Measurements from ENCODE around the gene RTN3. TPM values are rescaled to one million over a fixed set of nuclear protein-coding genes. Genes with fewer than 3 reads are reported as not detected.

RTN3 gene
- total RNA-seq, 8 experiments from 2014 or later: 71.9 to 296 (median 224) TPM

- H3K4me1 ChIP-seq (replicated peaks in 1 of 2): peaks cover 45 to 55% of the 10 kb centered on the region in 2 donors
- ATAC-seq (replicated peaks in 6 of 8): peak; percentile 29 to 60 (median 50)
- H3K4me3 ChIP-seq: peak overlapping the region; percentile 30 to 52 (median 38)
- in situ Hi-C loops (cut with MboI; ENCODE audit: low pct_unique_long_range_greater_than_20kb in 2 of 9, low sequenced_read_pairs in 9 of 9, unreplicated experiment in 9 of 9): no loop called here
- peak overlapping the region; percentile 87 to 94 for H3K27ac ChIP-seq
- WGBS, 10 experiments: 0 to 41% (median 10%) methylated on average over 1 to 10 of the region's 34 CpGs; no CpG with 5 or more reads in 5 of the 10 experiments
Measured at GRCh38 chr11:63761931-63762653, 80.8 kb downstream of the RTN3 start.

GRCh38 chr11:63762654-63763495 is 81.6 kb downstream of the RTN3 start:
- WGBS, 10 experiments: 0 to 100% (median 0%) methylated on average over 2 to 5 of the region's 96 CpGs; no CpG with 5 or more reads in 7 of the 10 experiments
- H3K4me1 ChIP-seq (replicated peaks in 1 of 2): peaks cover 47 to 57% of the 10 kb centered on the region in 2 donors
- H3K27ac ChIP-seq: peak overlapping the region; percentile 87 to 94
- in situ Hi-C loops (cut with MboI; ENCODE audit: low pct_unique_long_range_greater_than_20kb in 2 of 9, low sequenced_read_pairs in 9 of 9, unreplicated experiment in 9 of 9): no loop called here
- peak in 7 of 8 experiments; percentile 54 to 68 (median 62) for ATAC-seq (replicated peaks in 6 of 8)
- H3K4me3 ChIP-seq: peak overlapping the region; percentile 30 to 52 (median 38)

- H3K27ac ChIP-seq: peak overlapping the region; percentile 87 to 94
Measured at GRCh38 chr11:63763496-63764339, 82.4 kb downstream of the RTN3 start.

GRCh38 chr11:63764340-63764678 is 83.0 kb downstream of the RTN3 start:
- in situ Hi-C loops (cut with MboI; ENCODE audit: low pct_unique_long_range_greater_than_20kb in 2 of 9, low sequenced_read_pairs in 9 of 9, unreplicated experiment in 9 of 9): no loop called here

More at GRCh38 chr11:63763496-63764339, 82.4 kb downstream of the RTN3 start:
- H3K4me1 ChIP-seq (replicated peaks in 1 of 2): peaks cover 47 to 57% of the 10 kb centered on the region in 2 donors
- WGBS, 10 experiments: 20% methylated on average over 1 of the region's 82 CpGs; no CpG with 5 or more reads in 9 of the 10 experiments
- ATAC-seq (replicated peaks in 6 of 8): peak in 5 of 8 experiments; percentile 1 to 20 (median 2)
- peak overlapping the region; percentile 30 to 52 (median 38) for H3K4me3 ChIP-seq
- in situ Hi-C loops (cut with MboI; ENCODE audit: low pct_unique_long_range_greater_than_20kb in 2 of 9, low sequenced_read_pairs in 9 of 9, unreplicated experiment in 9 of 9): no loop called here

GRCh38 chr11:63764679-63765647 is 83.7 kb downstream of the RTN3 start:
- Histone ChIP-seq H3K4me3 (peak overlapping the region in 2 of 5 donors; percentile 50 to 52), H3K27ac (peak overlapping the region; percentile 87 to 94), H3K4me1 (replicated peaks in 1 of 2) (peaks cover 49 to 57% of the 10 kb centered on the region in 2 donors)
- no CpG with 5 or more reads among the region's 30 CpGs for WGBS, 10 experiments
- no peak for ATAC-seq (replicated peaks in 6 of 8)
- in situ Hi-C loops (cut with MboI; ENCODE audit: low pct_unique_long_range_greater_than_20kb in 2 of 9, low sequenced_read_pairs in 9 of 9, unreplicated experiment in 9 of 9): no loop called here

More at GRCh38 chr11:63764340-63764678, 83.0 kb downstream of the RTN3 start:
- 100% methylated on average over 1 of the region's 23 CpGs; no CpG with 5 or more reads in 9 of the 10 experiments for WGBS, 10 experiments
- H3K4me3 ChIP-seq: peak overlapping the region; percentile 30 to 52 (median 38)
- peaks cover 47 to 57% of the 10 kb centered on the region in 2 donors for H3K4me1 ChIP-seq (replicated peaks in 1 of 2)
- H3K27ac ChIP-seq: peak overlapping the region; percentile 87 to 94
- no peak for ATAC-seq (replicated peaks in 6 of 8)

- no peak for ATAC-seq (replicated peaks in 6 of 8)
- in situ Hi-C loops (cut with MboI; ENCODE audit: low pct_unique_long_range_greater_than_20kb in 2 of 9, low sequenced_read_pairs in 9 of 9, unreplicated experiment in 9 of 9): no loop called here
- Histone ChIP-seq H3K4me3 (peak overlapping the region in 3 of 5 donors; percentile 77 to 99 (median 98)), H3K27ac (peak overlapping the region; percentile 96 to 98), H3K4me1 (replicated peaks in 1 of 2) (peaks cover 45 to 55% of the 10 kb centered on the region in 2 donors)
- WGBS, 10 experiments: 20 to 90% methylated on average over 1 to 2 of the region's 18 CpGs; no CpG with 5 or more reads in 8 of the 10 experiments
Measured at GRCh38 chr11:63765688-63766241, 84.5 kb downstream of the RTN3 start.

GRCh38 chr11:63766531-63767235 is 85.4 kb downstream of the RTN3 start:
- WGBS, 10 experiments: 40 to 80% (median 47%) methylated on average over 1 to 5 of the region's 7 CpGs; no CpG with 5 or more reads in 5 of the 10 experiments
- H3K4me1 ChIP-seq (replicated peaks in 1 of 2): peaks cover 38 to 45% of the 10 kb centered on the region in 2 donors
- ATAC-seq (replicated peaks in 6 of 8): peak in 4 of 8 experiments; percentile 1 to 4 (median 2)
- peak overlapping the region; percentile 96 to 98 for H3K27ac ChIP-seq
- in situ Hi-C loops (cut with MboI; ENCODE audit: low pct_unique_long_range_greater_than_20kb in 2 of 9, low sequenced_read_pairs in 9 of 9, unreplicated experiment in 9 of 9): no loop called here
- H3K4me3 ChIP-seq: peak overlapping the region; percentile 77 to 99 (median 95)

- in situ Hi-C loops (cut with MboI; ENCODE audit: low pct_unique_long_range_greater_than_20kb in 2 of 9, low sequenced_read_pairs in 9 of 9, unreplicated experiment in 9 of 9): no loop called here
- peak in 4 of 8 experiments; percentile 0 to 3 (median 2) for ATAC-seq (replicated peaks in 6 of 8)
- Histone ChIP-seq H3K27ac (peak overlapping the region; percentile 96 to 98), H3K4me3 (peak overlapping the region; percentile 77 to 99 (median 95)), H3K4me1 (replicated peaks in 1 of 2) (peaks cover 38 to 44% of the 10 kb centered on the region in 2 donors)
- 0 to 71% (median 3%) methylated on average over 1 to 2 of the region's 4 CpGs; no CpG with 5 or more reads in 4 of the 10 experiments for WGBS, 10 experiments
Measured at GRCh38 chr11:63767267-63767564, 85.9 kb downstream of the RTN3 start.

GRCh38 chr11:63767565-63768236 is 86.4 kb downstream of the RTN3 start:
- in situ Hi-C loops (cut with MboI; ENCODE audit: low pct_unique_long_range_greater_than_20kb in 2 of 9, low sequenced_read_pairs in 9 of 9, unreplicated experiment in 9 of 9): no loop called here
- peak overlapping the region; percentile 77 to 99 (median 95) for H3K4me3 ChIP-seq
- ATAC-seq (replicated peaks in 6 of 8): peak in 7 of 8 experiments; percentile 0 to 27 (median 5)
- H3K4me1 ChIP-seq (replicated peaks in 1 of 2): peaks cover 38 to 44% of the 10 kb centered on the region in 2 donors
- 0 to 2% (median 0%) methylated on average over 8 to 10 of the region's 34 CpGs; no CpG with 5 or more reads in 4 of the 10 experiments for WGBS, 10 experiments
- H3K27ac ChIP-seq: peak overlapping the region; percentile 96 to 98

- WGBS, 10 experiments: no CpG with 5 or more reads among the region's 113 CpGs
- in situ Hi-C loops (cut with MboI; ENCODE audit: low pct_unique_long_range_greater_than_20kb in 2 of 9, low sequenced_read_pairs in 9 of 9, unreplicated experiment in 9 of 9): no loop called here
- Histone ChIP-seq H3K27ac (peak within 1 kb of the TSS; percentile 96 to 98), H3K4me3 (peak within 1 kb of the TSS; percentile 77 to 99 (median 95)), H3K4me1 (replicated peaks in 1 of 2) (peaks cover 38 to 39% of the 10 kb centered on the region in 2 donors)
- peak; percentile 35 to 67 (median 43) for ATAC-seq (replicated peaks in 6 of 8)
Measured at GRCh38 chr11:63768237-63769041, 87.1 kb downstream of the RTN3 start, which contains the start of gene ZFTA. Gene ZFTA (minus strand): TSS chr11:63768775. CDS start chr11:63768622, 153 bp downstream.

Measured in motor neuron (in vitro differentiated cells).